GM12873 (cell line): Measurements from ENCODE around the gene KCNG3.

Experiments
- TF ChIP-seq, protein P1 (sequence below): IDR thresholded peaks from 2 replicates; pipeline ENCODE4 v1.5.1; 2012; ENCODE audit warnings: low read depth, mild to moderate bottlenecking, moderate library complexity, low read length, control low read depth; ENCODE audit not compliant: insufficient read depth; ENCODE audit errors: missing control alignments

KCNG3 gene, protein sequence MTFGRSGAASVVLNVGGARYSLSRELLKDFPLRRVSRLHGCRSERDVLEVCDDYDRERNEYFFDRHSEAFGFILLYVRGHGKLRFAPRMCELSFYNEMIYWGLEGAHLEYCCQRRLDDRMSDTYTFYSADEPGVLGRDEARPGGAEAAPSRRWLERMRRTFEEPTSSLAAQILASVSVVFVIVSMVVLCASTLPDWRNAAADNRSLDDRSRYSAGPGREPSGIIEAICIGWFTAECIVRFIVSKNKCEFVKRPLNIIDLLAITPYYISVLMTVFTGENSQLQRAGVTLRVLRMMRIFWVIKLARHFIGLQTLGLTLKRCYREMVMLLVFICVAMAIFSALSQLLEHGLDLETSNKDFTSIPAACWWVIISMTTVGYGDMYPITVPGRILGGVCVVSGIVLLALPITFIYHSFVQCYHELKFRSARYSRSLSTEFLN

DNA sequence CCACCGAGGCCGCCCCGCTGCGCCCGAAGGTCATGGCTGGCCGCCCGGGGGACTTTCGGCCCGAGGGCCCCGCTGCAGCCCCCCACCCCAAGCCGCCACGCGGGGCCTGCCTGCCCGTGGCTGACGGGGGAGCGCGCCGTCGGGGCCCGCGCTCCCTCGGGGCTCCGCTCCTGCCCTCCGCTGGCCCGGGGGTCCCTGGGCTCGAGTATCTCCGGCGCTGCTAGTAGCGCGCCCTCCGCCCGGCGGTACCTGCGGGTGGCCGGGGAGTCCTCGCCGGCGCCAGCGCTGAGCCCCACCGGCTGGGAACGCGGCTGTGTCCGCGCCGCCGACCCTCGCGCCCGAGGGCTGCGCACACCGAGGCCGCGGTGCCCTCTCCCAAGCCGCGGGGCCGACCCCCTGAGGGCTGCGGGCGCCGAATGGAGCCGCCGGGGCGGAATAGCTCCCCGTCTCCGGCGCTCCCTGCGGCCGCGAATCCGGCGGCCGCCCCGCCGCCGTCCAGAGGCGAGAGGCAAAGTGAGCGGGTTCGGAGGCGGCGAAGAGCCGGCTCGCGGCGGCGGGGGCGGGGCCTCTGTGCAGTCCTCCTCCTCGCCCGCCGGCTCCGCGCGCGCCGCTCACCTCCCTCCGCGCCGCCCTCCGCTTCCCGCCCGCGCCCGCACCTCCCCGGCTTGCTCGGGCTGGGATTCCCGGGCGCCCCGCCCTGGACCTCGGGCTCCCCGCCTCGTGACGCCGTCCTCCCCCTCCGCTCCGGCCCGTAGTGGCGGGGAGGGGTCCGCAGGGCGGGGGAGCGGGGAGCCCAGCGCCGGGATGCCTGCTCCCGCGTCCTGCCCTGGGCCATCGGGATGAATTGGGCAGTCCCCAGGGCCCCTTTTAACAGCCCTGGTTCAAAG is at the start of gene KCNG3:
TSS of gene KCNG3 (minus strand) at position 515 of the 887 bp plus-strand sequence. CDS start at position 34, 481 bp downstream.
- TF ChIP-seq, protein P1, sequence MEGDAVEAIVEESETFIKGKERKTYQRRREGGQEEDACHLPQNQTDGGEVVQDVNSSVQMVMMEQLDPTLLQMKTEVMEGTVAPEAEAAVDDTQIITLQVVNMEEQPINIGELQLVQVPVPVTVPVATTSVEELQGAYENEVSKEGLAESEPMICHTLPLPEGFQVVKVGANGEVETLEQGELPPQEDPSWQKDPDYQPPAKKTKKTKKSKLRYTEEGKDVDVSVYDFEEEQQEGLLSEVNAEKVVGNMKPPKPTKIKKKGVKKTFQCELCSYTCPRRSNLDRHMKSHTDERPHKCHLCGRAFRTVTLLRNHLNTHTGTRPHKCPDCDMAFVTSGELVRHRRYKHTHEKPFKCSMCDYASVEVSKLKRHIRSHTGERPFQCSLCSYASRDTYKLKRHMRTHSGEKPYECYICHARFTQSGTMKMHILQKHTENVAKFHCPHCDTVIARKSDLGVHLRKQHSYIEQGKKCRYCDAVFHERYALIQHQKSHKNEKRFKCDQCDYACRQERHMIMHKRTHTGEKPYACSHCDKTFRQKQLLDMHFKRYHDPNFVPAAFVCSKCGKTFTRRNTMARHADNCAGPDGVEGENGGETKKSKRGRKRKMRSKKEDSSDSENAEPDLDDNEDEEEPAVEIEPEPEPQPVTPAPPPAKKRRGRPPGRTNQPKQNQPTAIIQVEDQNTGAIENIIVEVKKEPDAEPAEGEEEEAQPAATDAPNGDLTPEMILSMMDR = no peak

DNA sequence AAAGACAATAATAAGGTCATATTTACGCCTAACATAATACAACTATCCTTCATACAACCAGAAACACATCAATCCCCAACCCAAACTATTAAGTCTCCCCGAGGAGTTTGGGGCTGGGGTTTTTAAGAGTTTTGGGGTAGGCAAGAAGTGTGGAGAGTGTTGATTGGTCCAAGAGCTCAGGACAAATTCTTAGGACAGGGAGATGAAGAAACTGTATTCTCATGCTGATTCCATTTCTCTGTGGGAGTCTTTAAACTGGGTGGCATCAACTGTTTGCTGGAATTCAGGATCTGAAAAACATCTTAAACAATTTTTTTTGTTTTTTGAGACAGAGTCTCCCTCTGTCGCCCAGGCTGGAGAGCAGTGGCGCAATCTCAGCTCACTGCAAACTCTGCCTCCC is 49.1 kb upstream of the KCNG3 start:
- TF ChIP-seq, protein P1 = no peak

DNA sequence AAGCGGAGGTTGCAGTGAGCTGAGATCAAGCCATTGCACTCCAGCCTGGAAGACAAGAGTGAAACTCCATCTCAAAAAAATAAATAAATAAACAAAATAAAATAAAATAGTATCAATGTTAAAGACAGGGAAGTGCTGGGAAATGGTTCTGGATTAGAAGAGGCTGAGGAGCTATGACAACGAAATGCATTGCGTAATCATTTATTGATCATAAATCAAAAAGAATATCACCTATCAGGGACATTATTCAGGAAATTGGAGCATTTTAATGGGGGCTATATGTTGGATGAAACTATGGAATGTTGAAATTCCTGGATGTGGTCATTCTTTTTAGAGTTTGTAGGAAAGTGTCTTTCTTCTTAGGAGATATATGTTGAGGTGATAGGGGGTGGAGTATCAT is 43.7 kb upstream of the KCNG3 start:
- TF ChIP-seq, protein P1 = no peak

DNA sequence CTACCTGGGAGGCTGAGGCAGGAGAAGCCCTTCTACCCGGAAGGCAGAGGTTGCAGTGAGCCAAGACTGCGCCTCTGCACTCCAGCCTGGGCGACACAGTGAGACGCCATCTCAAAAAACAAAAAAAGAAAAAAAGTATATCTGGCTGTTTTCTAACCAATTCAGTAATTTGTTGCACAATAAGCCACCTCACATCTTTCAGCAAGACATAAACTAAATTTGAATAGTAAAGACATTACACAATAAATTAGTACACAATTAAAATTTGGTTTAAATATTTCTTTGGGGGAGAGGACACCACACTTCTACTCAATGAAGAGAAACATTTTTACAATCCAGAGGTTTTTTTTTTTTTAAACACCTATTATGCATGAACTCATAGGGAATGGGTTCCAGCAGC is 38.6 kb upstream of the KCNG3 start:
- TF ChIP-seq, protein P1 = no peak

DNA sequence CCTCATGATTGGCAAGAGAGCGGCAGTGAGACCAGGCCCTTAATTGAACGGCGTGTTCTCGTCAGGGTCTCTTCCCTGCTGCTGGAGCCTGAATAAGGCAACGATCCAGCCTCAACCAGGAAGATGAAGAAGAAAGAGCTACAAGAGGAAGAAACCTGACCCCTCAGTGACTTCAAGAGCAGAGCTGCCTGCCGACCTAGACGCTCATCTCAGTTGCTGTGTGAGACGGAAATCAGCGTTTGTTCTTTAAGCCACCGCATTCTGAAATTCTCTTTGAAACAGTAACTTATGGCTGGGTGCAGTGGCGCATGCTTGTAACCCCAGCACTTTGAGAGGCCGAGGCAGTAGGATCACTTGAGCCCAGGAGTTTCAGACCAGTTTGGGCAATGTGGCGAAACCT is 29.6 kb upstream of the KCNG3 start:
- TF ChIP-seq, protein P1 = no peak

GRCh38 chr2:42522035-42522434 is 28.3 kb upstream of the KCNG3 start:
- TF ChIP-seq, protein P1 = no peak

DNA sequence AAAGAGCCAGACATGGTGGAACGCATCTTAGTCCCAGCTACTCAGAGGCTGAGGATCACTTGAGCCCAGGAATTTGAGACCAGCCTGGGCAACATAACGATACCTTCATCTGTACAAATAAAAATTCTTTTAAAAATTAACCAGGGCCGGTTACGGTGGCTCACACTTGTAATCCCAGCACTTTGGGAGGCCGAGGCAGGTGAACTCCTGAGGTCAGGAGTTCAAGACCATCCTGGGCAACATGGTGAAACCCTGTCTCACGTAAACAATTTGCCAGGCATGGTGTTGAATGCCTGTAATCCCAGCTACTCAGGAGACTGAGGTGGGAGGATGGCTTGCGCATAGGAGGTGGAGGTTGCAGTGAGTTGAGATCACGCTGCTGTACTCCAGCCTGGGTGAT is 25.8 kb upstream of the KCNG3 start:
- TF ChIP-seq, protein P1 = no peak
